Lower leg skin (tissue), 3 donors: ENCODE measurements around the gene POTEI.
"Not testable (repeated sequence)": the region's sequence is repeated elsewhere in the genome, so short reads cannot be mapped to it uniquely, and the experiment has no call there.

Experiments
- POLR2A ChIP-seq, 2 donors: fragments of 450-650 bp; IDR thresholded peaks; one replicate each; pipeline ENCODE4 v1.6.1; 2016 to 2017; ENCODE audit warnings: antibody characterized with exemption in 2 of 2, mild to moderate bottlenecking in 1 of 2, moderate library complexity in 1 of 2
- TF ChIP-seq, protein P1 (sequence below), 3 donors: fragments of 450-650 bp; IDR thresholded peaks; one replicate each; pipeline ENCODE4 v1.5.1; 2016; ENCODE audit warnings: antibody characterized with exemption in 3 of 3, mild to moderate bottlenecking in 3 of 3, moderate library complexity in 2 of 3

DNA sequence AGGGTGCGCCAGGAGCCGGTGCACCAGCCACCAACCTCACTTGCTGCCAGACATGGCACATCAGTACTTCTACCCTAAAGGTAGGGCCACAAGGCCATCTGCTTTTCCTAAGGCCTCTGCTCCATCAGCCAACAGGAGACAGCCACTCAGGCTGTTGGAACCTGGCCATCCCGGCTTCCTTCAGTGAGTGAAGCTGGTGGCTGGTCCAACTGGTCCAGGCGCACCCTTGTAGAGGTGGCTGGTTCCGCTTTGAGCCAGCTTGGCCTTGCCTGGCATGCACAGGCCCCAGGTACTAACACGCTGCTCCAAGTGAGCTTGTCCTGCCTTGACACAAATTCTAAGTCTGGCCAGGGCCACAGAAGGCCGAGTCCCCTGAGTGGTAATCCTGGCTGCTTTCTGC lies 58.8 kb downstream of the POTEI start:
- TF ChIP-seq, protein P1, sequence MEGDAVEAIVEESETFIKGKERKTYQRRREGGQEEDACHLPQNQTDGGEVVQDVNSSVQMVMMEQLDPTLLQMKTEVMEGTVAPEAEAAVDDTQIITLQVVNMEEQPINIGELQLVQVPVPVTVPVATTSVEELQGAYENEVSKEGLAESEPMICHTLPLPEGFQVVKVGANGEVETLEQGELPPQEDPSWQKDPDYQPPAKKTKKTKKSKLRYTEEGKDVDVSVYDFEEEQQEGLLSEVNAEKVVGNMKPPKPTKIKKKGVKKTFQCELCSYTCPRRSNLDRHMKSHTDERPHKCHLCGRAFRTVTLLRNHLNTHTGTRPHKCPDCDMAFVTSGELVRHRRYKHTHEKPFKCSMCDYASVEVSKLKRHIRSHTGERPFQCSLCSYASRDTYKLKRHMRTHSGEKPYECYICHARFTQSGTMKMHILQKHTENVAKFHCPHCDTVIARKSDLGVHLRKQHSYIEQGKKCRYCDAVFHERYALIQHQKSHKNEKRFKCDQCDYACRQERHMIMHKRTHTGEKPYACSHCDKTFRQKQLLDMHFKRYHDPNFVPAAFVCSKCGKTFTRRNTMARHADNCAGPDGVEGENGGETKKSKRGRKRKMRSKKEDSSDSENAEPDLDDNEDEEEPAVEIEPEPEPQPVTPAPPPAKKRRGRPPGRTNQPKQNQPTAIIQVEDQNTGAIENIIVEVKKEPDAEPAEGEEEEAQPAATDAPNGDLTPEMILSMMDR (IDR thresholded peaks at IDR 0.05): not testable (repeated sequence)
- TF ChIP-seq POLR2A (IDR thresholded peaks at IDR 0.05): not testable (repeated sequence)
